ENCODE measurements around the gene FBF1. TPM values are rescaled to one million over a fixed set of nuclear protein-coding genes. Genes with fewer than 3 reads are reported as not detected.
"Not testable (repeated sequence)": the region's sequence is repeated elsewhere in the genome, so short reads cannot be mapped to it uniquely, and the experiment has no call there.

FBF1 gene
- total and polyA plus RNA-seq, 9 of the 15 experiments (the other 6 are each of a cell fraction or from before 2014, with no cell fraction given): 0.46 to 14.9 (median 7.5) TPM

GRCh38 chr17:75865404-75866188 is 75.2 kb downstream of the FBF1 start:
- H4K20me1 ChIP-seq (replicated peaks; ENCODE audit: control insufficient read depth, insufficient read depth, low read length); intact Hi-C loops (cut with micrococcal nuclease); H3K79me2 ChIP-seq (ENCODE audit: control insufficient read depth, insufficient read depth, low read length); H3K9me3 ChIP-seq (replicated peaks; ENCODE audit: control insufficient read depth, insufficient read depth, low read depth, low read length); in situ Hi-C loops (cut with MboI); H3K4me3 ChIP-seq; H3K9me1 ChIP-seq (ENCODE audit: control insufficient read depth, insufficient read depth, low read length); FAIRE-seq; BruUV-seq (replicated peaks); CTCF ChIA-PET (ENCODE audit: low intra/inter-chr PET ratio); H3K36me3 ChIP-seq (ENCODE audit: control insufficient read depth, insufficient read depth, low read length); H3K27me3 ChIP-seq (ENCODE audit: control insufficient read depth in 2 of 2, insufficient read depth in 2 of 2, low read length in 2 of 2): not testable (repeated sequence)
- TF ChIP-seq ZNF384 (IDR thresholded peaks at IDR 0.05; ENCODE audit: low read depth, low read length) (peak; percentile 65), NFIC (IDR thresholded peaks at IDR 0.05) (peak; percentile 35; the same call in 1 of the 2 replicates)
- peak overlapping the region; percentile 26 to 70; a peak in 2 of 4 replicates for H3K9ac ChIP-seq (ENCODE audit: insufficient read depth in 1 of 2, low read depth in 2 of 2, low read length in 2 of 2)
- DNase-seq (ENCODE audit: extremely low read depth in 1 of 4, low spot score in 3 of 4): peak in 1 of 4 experiments; percentile 6
- POLR2A ChIA-PET: interaction anchor here (1.3 to 1.4 kb wide), 3 partner anchors 10 to 91 kb away, joined by 6 to 9 read pairs (median 9); partner anchors contain the start of gene WBP2
- ATAC-seq: 0 out of 3 replicates have a peak, but pooled peaks have one; percentile 6
- 0 out of 2 replicates have a peak overlapping the region, but pooled peaks have one; percentile 27 for H3K4me2 ChIP-seq (ENCODE audit: insufficient read depth, low read length)
- WGBS (ENCODE audit: insufficient coverage, low coverage, missing lambda C conversion rate): 45% methylated on average over 10 of the region's 17 CpGs
- H2AFZ ChIP-seq (ENCODE audit: low read depth, low read length): peak overlapping the region; percentile 90
- peaks cover 16 to 35% of the 10 kb centered on the region in 2 experiments for H3K4me1 ChIP-seq (replicated peaks in 1 of 2; ENCODE audit: control insufficient read depth in 2 of 2, insufficient read depth in 2 of 2, low read length in 2 of 2)
- H3K27ac ChIP-seq (ENCODE audit: extremely low read depth, low read depth, low read length): peak overlapping the region; percentile 57; the same call in 2 of the 3 replicates

DNA sequence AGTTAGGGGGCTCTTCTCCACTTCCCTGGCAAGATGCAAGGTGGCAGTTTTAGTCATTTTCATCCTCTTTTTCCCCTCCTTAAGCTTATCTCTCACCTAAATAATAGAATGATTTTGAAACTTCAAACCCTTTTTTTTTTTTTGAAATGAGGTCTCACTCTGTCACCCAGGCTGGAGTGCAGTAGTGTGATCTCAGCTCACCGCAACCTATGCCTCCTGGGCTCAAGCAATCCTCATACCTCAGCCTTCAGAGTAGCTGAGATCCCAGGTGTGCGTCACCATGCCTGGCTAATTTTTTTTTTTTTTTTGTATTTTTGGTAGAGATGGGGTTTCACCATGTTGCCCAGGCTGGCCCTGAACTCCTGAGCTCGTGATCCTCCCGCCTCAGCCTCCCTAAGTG is 76.0 kb downstream of the FBF1 start:
- H3K9me1 ChIP-seq (ENCODE audit: control insufficient read depth, insufficient read depth, low read length); H4K20me1 ChIP-seq (replicated peaks; ENCODE audit: control insufficient read depth, insufficient read depth, low read length); H3K9ac ChIP-seq (ENCODE audit: insufficient read depth in 1 of 2, low read depth in 2 of 2, low read length in 2 of 2); H3K79me2 ChIP-seq (ENCODE audit: control insufficient read depth, insufficient read depth, low read length); H3K36me3 ChIP-seq (ENCODE audit: control insufficient read depth, insufficient read depth, low read length); H3K4me3 ChIP-seq; FAIRE-seq; H3K9me3 ChIP-seq (replicated peaks; ENCODE audit: control insufficient read depth, insufficient read depth, low read depth, low read length); intact Hi-C loops (cut with micrococcal nuclease); BruUV-seq (replicated peaks); H3K27me3 ChIP-seq (ENCODE audit: control insufficient read depth in 2 of 2, insufficient read depth in 2 of 2, low read length in 2 of 2); in situ Hi-C loops (cut with MboI); CTCF ChIA-PET (ENCODE audit: low intra/inter-chr PET ratio); DNase-seq (ENCODE audit: extremely low read depth in 1 of 4, low spot score in 3 of 4): not testable (repeated sequence)
- ATAC-seq: 0 out of 3 replicates have a peak, but pooled peaks have one; percentile 7
- POLR2A ChIA-PET: interaction anchor here (0.6 to 1.4 kb wide), 8 partner anchors 7 to 115 kb away, joined by 3 to 9 read pairs (median 4); partner anchors contain the start of gene WBP2
- H3K4me2 ChIP-seq (ENCODE audit: insufficient read depth, low read length): peak overlapping the region; percentile 29
- whole genome bisulfite sequencing (ENCODE audit: insufficient coverage, low coverage, missing lambda C conversion rate): 79% methylated on average over 4 of the region's 4 CpGs
- peaks cover 18 to 34% of the 10 kb centered on the region in 2 experiments for H3K4me1 ChIP-seq (replicated peaks in 1 of 2; ENCODE audit: control insufficient read depth in 2 of 2, insufficient read depth in 2 of 2, low read length in 2 of 2)
- H3K27ac ChIP-seq (ENCODE audit: extremely low read depth, low read depth, low read length): peak overlapping the region; percentile 57; the same call in 1 of the 3 replicates
- H2AFZ ChIP-seq (ENCODE audit: low read depth, low read length): peak overlapping the region; percentile 90
